ENCODE measurements around the gene GRAMD1B.

- TF ChIP-seq POLR2A (IDR thresholded peaks at IDR 0.05; ENCODE audit: low read length) (no peak), GATA1 (IDR thresholded peaks at IDR 0.05; ENCODE audit: low read depth, low read length) (no peak)
Observed at GRCh38 chr11:123523539-123523938, 93.5 kb downstream of the GRAMD1B start.

Data from erythroblast (primary cell).